ENCODE data around the gene CEP72. TPM values are rescaled to one million over a fixed set of nuclear protein-coding genes. Genes with fewer than 3 reads are reported as not detected.
"Not testable (repeated sequence)": the region's sequence is repeated elsewhere in the genome, so short reads cannot be mapped to it uniquely, and the experiment has no call there.

CEP72 gene
- polyA plus RNA-seq, 1 experiment: 1.7 TPM

GRCh38 chr5:685262-686171, 73.4 kb downstream of the CEP72 start:
- DNase-seq (ENCODE audit: low read depth): no peak
- no peak for TF ChIP-seq CTCF (IDR thresholded peaks at IDR 0.05; ENCODE audit: insufficient read depth, low read depth, low read length)
- ChIA-PET CTCF (no interaction called here), POLR2A (no interaction called here)
- Histone ChIP-seq H3K36me3 (ENCODE audit: control insufficient read depth, insufficient read depth, low read length) (no peaks in the 10 kb centered on the region), H3K27me3 (ENCODE audit: control insufficient read depth, insufficient read depth, low read length) (no peaks in the 10 kb centered on the region; the same call in 1 of the 2 replicates), H3K4me3 (ENCODE audit: low read depth, low read length) (no peak overlapping the region)

- H3K27me3 ChIP-seq (ENCODE audit: control insufficient read depth, insufficient read depth, low read length); H3K36me3 ChIP-seq (ENCODE audit: control insufficient read depth, insufficient read depth, low read length); CTCF ChIA-PET; DNase-seq (ENCODE audit: low read depth); POLR2A ChIA-PET; H3K4me3 ChIP-seq (ENCODE audit: low read depth, low read length): not testable (repeated sequence)
Measured at GRCh38 chr5:686172-686523, 74.0 kb downstream of the CEP72 start.

- H3K4me3 ChIP-seq (ENCODE audit: low read depth, low read length); DNase-seq (ENCODE audit: low read depth); POLR2A ChIA-PET; H3K27me3 ChIP-seq (ENCODE audit: control insufficient read depth, insufficient read depth, low read length); CTCF ChIA-PET; H3K36me3 ChIP-seq (ENCODE audit: control insufficient read depth, insufficient read depth, low read length): not testable (repeated sequence)
Measured at GRCh38 chr5:686936-687335, 74.8 kb downstream of the CEP72 start.

- H3K4me3 ChIP-seq (ENCODE audit: low read depth, low read length); CTCF ChIA-PET; POLR2A ChIA-PET; H3K27me3 ChIP-seq (ENCODE audit: control insufficient read depth, insufficient read depth, low read length); DNase-seq (ENCODE audit: low read depth); H3K36me3 ChIP-seq (ENCODE audit: control insufficient read depth, insufficient read depth, low read length): not testable (repeated sequence)
Measured at GRCh38 chr5:688348-689010, 76.3 kb downstream of the CEP72 start.

GRCh38 chr5:690293-690692, 78.2 kb downstream of the CEP72 start:
- DNase-seq (ENCODE audit: low read depth); H3K36me3 ChIP-seq (ENCODE audit: control insufficient read depth, insufficient read depth, low read length); H3K4me3 ChIP-seq (ENCODE audit: low read depth, low read length); H3K27me3 ChIP-seq (ENCODE audit: control insufficient read depth, insufficient read depth, low read length); POLR2A ChIA-PET; CTCF ChIA-PET: not testable (repeated sequence)

GRCh38 chr5:691049-691448, 78.9 kb downstream of the CEP72 start:
- DNase-seq (ENCODE audit: low read depth); POLR2A ChIA-PET; CTCF ChIA-PET; H3K36me3 ChIP-seq (ENCODE audit: control insufficient read depth, insufficient read depth, low read length); H3K4me3 ChIP-seq (ENCODE audit: low read depth, low read length); H3K27me3 ChIP-seq (ENCODE audit: control insufficient read depth, insufficient read depth, low read length): not testable (repeated sequence)

GRCh38 chr5:691817-692528, 79.8 kb downstream of the CEP72 start:
- CTCF ChIA-PET: no interaction called here
- Histone ChIP-seq H3K27me3 (ENCODE audit: control insufficient read depth, insufficient read depth, low read length) (peaks cover 5% of the 10 kb centered on the region), H3K4me3 (ENCODE audit: low read depth, low read length) (no peak overlapping the region), H3K36me3 (ENCODE audit: control insufficient read depth, insufficient read depth, low read length) (no peaks in the 10 kb centered on the region)
- DNase-seq (ENCODE audit: low read depth): no peak
- no peak for TF ChIP-seq CTCF (IDR thresholded peaks at IDR 0.05; ENCODE audit: insufficient read depth, low read depth, low read length)
- POLR2A ChIA-PET: no interaction called here

- H3K4me3 ChIP-seq (ENCODE audit: low read depth, low read length): 0 out of 2 replicates have a peak overlapping the region, but pooled peaks have one; percentile 7
- POLR2A ChIA-PET; DNase-seq (ENCODE audit: low read depth); H3K36me3 ChIP-seq (ENCODE audit: control insufficient read depth, insufficient read depth, low read length); CTCF ChIA-PET; H3K27me3 ChIP-seq (ENCODE audit: control insufficient read depth, insufficient read depth, low read length): not testable (repeated sequence)
Measured at GRCh38 chr5:692529-693041, 80.4 kb downstream of the CEP72 start.

GRCh38 chr5:693271-694041, 81.3 kb downstream of the CEP72 start, which contains the start of gene TPPP:
Gene TPPP, minus strand, starts transcription at chr5:693352. Its CDS starts 15,292 bp downstream, at chr5:678060.
- DNase-seq (ENCODE audit: low read depth); H3K36me3 ChIP-seq (ENCODE audit: control insufficient read depth, insufficient read depth, low read length); H3K27me3 ChIP-seq (ENCODE audit: control insufficient read depth, insufficient read depth, low read length); POLR2A ChIA-PET; CTCF ChIA-PET: not testable (repeated sequence)
- H3K4me3 ChIP-seq (ENCODE audit: low read depth, low read length): peak within 1 kb of the TSS; percentile 37

GRCh38 chr5:694042-694431, 81.9 kb downstream of the CEP72 start:
- H3K4me3 ChIP-seq (ENCODE audit: low read depth, low read length); H3K36me3 ChIP-seq (ENCODE audit: control insufficient read depth, insufficient read depth, low read length); CTCF ChIA-PET; POLR2A ChIA-PET; DNase-seq (ENCODE audit: low read depth); H3K27me3 ChIP-seq (ENCODE audit: control insufficient read depth, insufficient read depth, low read length): not testable (repeated sequence)
